ENCODE data around the gene TOP1. TPM values are rescaled to one million over a fixed set of nuclear protein-coding genes. Genes with fewer than 3 reads are reported as not detected.
"Not testable (repeated sequence)": the region's sequence is repeated elsewhere in the genome, so short reads cannot be mapped to it uniquely, and the experiment has no call there.

TOP1 gene
- total RNA-seq, 4 donors from 2014 or later, result 20.2 to 28.5 (median 23.0) TPM

- no peak for DNase-seq (ENCODE audit: extremely low spot score)
- peak overlapping the region; percentile 52 to 73 (median 71) for H3K27ac ChIP-seq (replicated peaks in 1 of 4)
- H3K4me1 ChIP-seq, result peaks cover 28 to 48% (median 37%) of the 10 kb centered on the region in 4 donors
- 58% methylated on average over 12 of the region's 12 CpGs for WGBS
- no peak for TF ChIP-seq POLR2A (IDR thresholded peaks at IDR 0.05; ENCODE audit: low read depth)
- peak; percentile 55 to 67 for TF ChIP-seq POLR2AphosphoS5 (IDR thresholded peaks at IDR 0.05)
- H3K36me3 ChIP-seq, result no peaks in the 10 kb centered on the region
- H3K9me3 ChIP-seq, result no peaks in the 10 kb centered on the region
- intact Hi-C loops (cut with DNase I), result no loop called here
- peak overlapping the region in 1 of 4 donors; percentile 32 for H3K4me3 ChIP-seq
- no peaks in the 10 kb centered on the region for H3K27me3 ChIP-seq
Measured at GRCh38 chr20:41003143-41003935, 25.3 kb upstream of the TOP1 start.

GRCh38 chr20:41003936-41004294 is 24.7 kb upstream of the TOP1 start:
- WGBS, result 84% methylated on average over 6 of the region's 6 CpGs

GRCh38 chr20:41004531-41005360 is 23.9 kb upstream of the TOP1 start:
- intact Hi-C loops (cut with DNase I), result no loop called here
- H3K27me3 ChIP-seq, result no peaks in the 10 kb centered on the region
- peak overlapping the region; percentile 40 to 73 (median 71) for H3K27ac ChIP-seq (replicated peaks in 1 of 4)
- H3K4me1 ChIP-seq, result peaks cover 28 to 48% (median 37%) of the 10 kb centered on the region in 4 donors
- H3K4me3 ChIP-seq, result peak overlapping the region in 1 of 4 donors; percentile 20
- H3K9me3 ChIP-seq, result no peaks in the 10 kb centered on the region
- TF ChIP-seq POLR2AphosphoS5 (IDR thresholded peaks at IDR 0.05) (no peak), CTCF (IDR thresholded peaks at IDR 0.05) (no peak), POLR2A (IDR thresholded peaks at IDR 0.05; ENCODE audit: low read depth) (no peak), EP300 (IDR thresholded peaks at IDR 0.05) (no peak)
- DNase-seq (ENCODE audit: extremely low spot score), result no peak
- WGBS, result 93% methylated on average over 5 of the region's 8 CpGs
- no peaks in the 10 kb centered on the region for H3K36me3 ChIP-seq

More at GRCh38 chr20:41003936-41004294, 24.7 kb upstream of the TOP1 start:
- intact Hi-C loops (cut with DNase I); H3K9me3 ChIP-seq; H3K27me3 ChIP-seq; DNase-seq (ENCODE audit: extremely low spot score); H3K4me3 ChIP-seq; H3K36me3 ChIP-seq: not testable (repeated sequence)
- peaks cover 28 to 48% (median 37%) of the 10 kb centered on the region in 4 donors for H3K4me1 ChIP-seq
- H3K27ac ChIP-seq (replicated peaks in 1 of 4), result peak overlapping the region; percentile 52 to 73 (median 71)

GRCh38 chr20:41005361-41005729 is 23.3 kb upstream of the TOP1 start:
- H3K27me3 ChIP-seq, result no peaks in the 10 kb centered on the region
- WGBS, result 16% methylated on average over 4 of the region's 4 CpGs
- no peak for TF ChIP-seq EP300 (IDR thresholded peaks at IDR 0.05)
- no peak for TF ChIP-seq CTCF (IDR thresholded peaks at IDR 0.05)
- TF ChIP-seq POLR2AphosphoS5 (IDR thresholded peaks at IDR 0.05), result peak; percentile 56 to 72
- TF ChIP-seq POLR2A (IDR thresholded peaks at IDR 0.05; ENCODE audit: low read depth), result no peak
- peak overlapping the region; percentile 40 to 73 (median 71) for H3K27ac ChIP-seq (replicated peaks in 1 of 4)
- H3K9me3 ChIP-seq, result no peaks in the 10 kb centered on the region
- H3K4me3 ChIP-seq, result peak overlapping the region in 1 of 4 donors; percentile 20
- peak; percentile 97 for DNase-seq (ENCODE audit: extremely low spot score)
- intact Hi-C loops (cut with DNase I), result no loop called here
- no peaks in the 10 kb centered on the region for H3K36me3 ChIP-seq
- peaks cover 28 to 48% (median 37%) of the 10 kb centered on the region in 4 donors for H3K4me1 ChIP-seq

GRCh38 chr20:41006126-41006935 is 22.3 kb upstream of the TOP1 start:
- Histone ChIP-seq H3K27ac (replicated peaks in 1 of 4) (peak overlapping the region; percentile 40 to 73 (median 67)), H3K4me3 (no peak overlapping the region), H3K9me3 (no peaks in the 10 kb centered on the region), H3K36me3 (no peaks in the 10 kb centered on the region), H3K27me3 (no peaks in the 10 kb centered on the region), H3K4me1 (peaks cover 28 to 48% (median 37%) of the 10 kb centered on the region in 4 donors)
- WGBS, result 96% methylated on average over 11 of the region's 13 CpGs
- TF ChIP-seq CTCF (IDR thresholded peaks at IDR 0.05), result no peak
- TF ChIP-seq POLR2A (IDR thresholded peaks at IDR 0.05; ENCODE audit: low read depth), result no peak
- TF ChIP-seq POLR2AphosphoS5 (IDR thresholded peaks at IDR 0.05), result no peak
- TF ChIP-seq EP300 (IDR thresholded peaks at IDR 0.05), result no peak
- DNase-seq (ENCODE audit: extremely low spot score), result no peak
- intact Hi-C loops (cut with DNase I), result no loop called here
